HepG2 (cell line): ENCODE measurements around the gene LMAN2. TPM values are rescaled to one million over a fixed set of nuclear protein-coding genes. Genes with fewer than 3 reads are reported as not detected.

ENCODE experiments used
- ATAC-seq: fragments of 200-7000 bp; cut with Tn5 transposase; 3 replicates; pipeline ENCODE4 v1.9.1; 2020; ENCODE audit warnings: mild to moderate bottlenecking, moderate library complexity
- BruUV-seq: library from RNA; stranded (reverse); fragments of 400-500 nt; replicated peaks from 2 replicates; lab custom pipeline; 2021; lab: Mats Ljungman, UMichigan
- CTCF ChIA-PET: fragments of 300-600 bp; formaldehyde crosslinking; extraction: SDS; loops from one replicate; lab custom pipeline; 2021; ENCODE audit warnings: low total read pairs, inconsistent platforms, low intra/inter-chr PET ratio; lab: Yijun Ruan, JAX
- POLR2A ChIA-PET: fragments of 350-600 bp; sonication (Branson Sonifier 250); formaldehyde crosslinking; loops from one replicate; lab custom pipeline; 2020; ENCODE audit warnings: antibody characterized with exemption, inconsistent platforms; lab: Yijun Ruan, JAX
- DNase-seq: peaks from one replicate; pipeline ENCODE4 v3.0.0-alpha.2; 2015; ENCODE audit warnings: low spot score
- FAIRE-seq: peaks from 3 replicates; lab custom pipeline; 2011; peaks lifted over from hg19 to GRCh38; lab: Jason Lieb, UNC
- H2AFZ ChIP-seq: one replicate; pipeline ENCODE4 v1.6.1; 2011; ENCODE audit warnings: low read length, inconsistent platforms
- H3K27ac ChIP-seq: fragments of 300-600 bp; 3 replicates; pipeline ENCODE4 v1.8.0; 2011; ENCODE audit warnings: mixed run types, mild to moderate bottlenecking, mixed read lengths, low read length, inconsistent platforms; ENCODE audit not compliant: insufficient read depth; ENCODE audit errors: extremely low read length
- H3K27me3 ChIP-seq, 2 experiments: fragments of 200-600 bp in 1 of 2; 2 replicates in 1 of 2; 3 replicates in 1 of 2; pipeline versions ENCODE4 v1.6.0 to v1.8.0; 2011; ENCODE audit warnings: low read length in 2 of 2, mild to moderate bottlenecking in 2 of 2, moderate library complexity in 2 of 2, inconsistent platforms in 1 of 2; ENCODE audit not compliant: insufficient read depth in 2 of 2, control insufficient read depth in 1 of 2
- H3K36me3 ChIP-seq, 2 experiments: fragments of 200-600 bp in 1 of 2; replicated peaks in 1 of 2; 2 replicates in 1 of 2; 3 replicates in 1 of 2; pipeline versions ENCODE4 v1.5.1 to v1.8.0; 2011; ENCODE audit warnings: low read length in 2 of 2, inconsistent platforms in 1 of 2; ENCODE audit not compliant: insufficient read depth in 2 of 2, control insufficient read depth in 1 of 2
- H3K4me1 ChIP-seq: 2 replicates; pipeline ENCODE4 v1.5.1; 2012; ENCODE audit warnings: low read length, inconsistent platforms; ENCODE audit not compliant: insufficient read depth
- H3K4me2 ChIP-seq: 2 replicates; pipeline ENCODE4 v1.6.0; 2011; ENCODE audit warnings: low read depth, low read length, inconsistent platforms
- H3K4me3 ChIP-seq, 3 experiments: fragments of 200-600 bp in 1 of 3; sonication (generic), shearing (Covaris generic) in 1 of 3; replicated peaks in 1 of 3; 2 replicates each; pipeline ENCODE4 v1.5.1; 2011 to 2016; ENCODE audit warnings: low read length in 3 of 3, inconsistent platforms in 2 of 3, low read depth in 2 of 3, mild to moderate bottlenecking in 2 of 3, control low read depth in 1 of 3, mixed read lengths in 1 of 3; ENCODE audit not compliant: insufficient read depth in 1 of 3
- H3K79me2 ChIP-seq: one replicate; pipeline ENCODE4 v1.6.1; 2011; ENCODE audit warnings: low read length, inconsistent platforms; ENCODE audit not compliant: insufficient read depth
- H3K9ac ChIP-seq: 2 replicates; pipeline ENCODE4 v1.6.0; 2011; ENCODE audit warnings: mild to moderate bottlenecking, low read depth, low read length, inconsistent platforms; ENCODE audit not compliant: insufficient read depth
- H3K9me3 ChIP-seq: 2 replicates; pipeline ENCODE4 v1.5.1; 2012; ENCODE audit warnings: mild to moderate bottlenecking, low read length
- H4K20me1 ChIP-seq: 2 replicates; pipeline ENCODE4 v1.6.0; 2011; ENCODE audit warnings: inconsistent platforms, mild to moderate bottlenecking, low read length, moderate library complexity; ENCODE audit not compliant: insufficient read depth
- BRCA1 ChIP-seq: sonication (generic); formaldehyde crosslinking; IDR thresholded peaks from 2 replicates; pipeline ENCODE4 v1.4.0; 2020; ENCODE audit warnings: missing genetic modification reagents
- CEBPG ChIP-seq: IDR thresholded peaks from 2 replicates; pipeline ENCODE4 v1.6.1; 2016
- KDM1A ChIP-seq: IDR thresholded peaks from 2 replicates; pipeline ENCODE4 v1.6.1; 2016; ENCODE audit warnings: missing compliant biosample characterization
- KDM2A ChIP-seq: sonication (generic); formaldehyde crosslinking; IDR thresholded peaks from 2 replicates; pipeline ENCODE4 v1.4.0; 2020; ENCODE audit warnings: low read depth, missing genetic modification reagents, borderline replicate concordance
- PITX1 ChIP-seq: sonication (generic); formaldehyde crosslinking; IDR thresholded peaks from 2 replicates; pipeline ENCODE4 v1.5.1; 2020; ENCODE audit warnings: mild to moderate bottlenecking, missing genetic modification reagents
- RXRB ChIP-seq: IDR thresholded peaks from 2 replicates; pipeline ENCODE4 v1.6.1; 2016; ENCODE audit warnings: borderline replicate concordance, missing genetic modification reagents, missing compliant biosample characterization
- SP140L ChIP-seq: sonication (generic); formaldehyde crosslinking; IDR thresholded peaks from 2 replicates; pipeline ENCODE4 v1.4.0; 2020; ENCODE audit warnings: missing genetic modification reagents, borderline replicate concordance
- TAF15 ChIP-seq: fragments of 200-400 bp; formaldehyde crosslinking; IDR thresholded peaks from one replicate; pipeline ENCODE4 v1.6.1; 2018; ENCODE audit warnings: mild to moderate bottlenecking, low read depth, low read length; ENCODE audit not compliant: poor library complexity, severe bottlenecking
- ZNF317 ChIP-seq: sonication (generic); formaldehyde crosslinking; IDR thresholded peaks from 2 replicates; pipeline ENCODE4 v1.5.0; 2020; ENCODE audit warnings: mild to moderate bottlenecking, missing genetic modification reagents
- ZNF343 ChIP-seq: sonication (generic); formaldehyde crosslinking; IDR thresholded peaks from 2 replicates; pipeline ENCODE4 v1.4.0; 2020; ENCODE audit warnings: mild to moderate bottlenecking, missing genetic modification reagents
- WGBS: methylation state at CpG from one replicate; pipeline ENCODE4 v1.1.6; 2017; ENCODE audit warnings: low lambda C conversion rate; 5-methylcytosine and 5-hydroxymethylcytosine counted together
- in situ Hi-C: cut with HindIII; loops from 2 replicates; pipeline ENCODE4 v1.10.0; 2017; ENCODE audit warnings: low pct_unique_long_range_greater_than_20kb; ENCODE audit not compliant: extremely low pct_ligation_motif_present
- intact Hi-C: fragments of 100-400 bp; cut with micrococcal nuclease; formaldehyde crosslinking; loops from one replicate; pipeline ENCODE4 v1.10.0; 2022; ENCODE audit not compliant: unreplicated experiment
- polyA plus RNA-seq, 8 experiments: library from polyadenylated mRNA; depleted of rRNA in 3 of 8; stranded (reverse) in 7 of 8; unstranded in 1 of 8; fragments of >200 nt; fragmentation: Illumina TruSeq in 4 of 8; extraction: Trizol in 4 of 8; gene quantifications; 2 replicates each; pipeline versions ENCODE4 v1.2.1 to v1.2.3, GENCODE V29; 2011 to 2016; ENCODE audit warnings: low read depth in 4 of 8, missing spikeins in 1 of 8, mixed read lengths in 1 of 8; ENCODE audit not compliant: insufficient read depth in 1 of 8
- total RNA-seq, 5 experiments: library from RNA; depleted of rRNA; stranded (reverse); fragments of >200 nt; fragmentation: Illumina TruSeq; extraction: Trizol; gene quantifications; 2 replicates each; pipeline ENCODE4 v1.2.3, GENCODE V29; 2016; ENCODE audit warnings: low read depth in 1 of 5
- TF ChIP-seq, protein P1 (sequence below): sonication (generic); formaldehyde crosslinking; IDR thresholded peaks from 2 replicates; pipeline ENCODE4 v1.5.0; 2020; ENCODE audit warnings: missing genetic modification reagents
- TF ChIP-seq, protein P2 (sequence below): sonication (generic); formaldehyde crosslinking; IDR thresholded peaks from 2 replicates; pipeline ENCODE4 v1.5.0; 2020; ENCODE audit warnings: mild to moderate bottlenecking, missing genetic modification reagents, borderline replicate concordance

Gene LMAN2
- total and polyA plus RNA-seq, 2 of the 13 experiments (the other 11 are each of a cell fraction or from before 2014, with no cell fraction given) = 191 to 197 TPM

DNA sequence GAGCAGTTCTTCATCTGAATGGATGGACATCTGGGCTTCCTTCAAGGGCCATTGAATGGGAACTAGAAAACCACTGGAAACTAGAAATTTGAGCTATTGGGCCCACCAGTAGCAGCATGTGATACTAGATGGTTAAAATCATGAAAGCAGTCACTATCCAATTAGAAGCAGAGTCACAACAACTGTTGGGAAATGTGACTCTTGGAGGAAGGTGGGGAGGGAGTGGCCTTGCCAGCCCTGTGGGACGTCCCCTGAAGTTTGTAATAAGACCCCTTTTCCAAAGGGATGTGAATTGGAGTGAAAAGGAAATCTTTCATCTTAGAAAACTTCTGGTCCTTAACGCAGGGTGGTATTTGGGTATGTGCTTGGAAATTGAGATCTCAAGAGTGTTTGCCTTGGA lies 53.5 kb downstream of the LMAN2 start:
- in situ Hi-C loops (no loop called here), intact Hi-C loops (no loop called here)
- H3K27me3 ChIP-seq = peaks cover 1 to 10% of the 10 kb centered on the region in 2 experiments; a peak in 2 of 5 replicates
- H3K36me3 ChIP-seq = peaks cover 0 to 13% of the 10 kb centered on the region in 2 experiments; a peak in 3 of 5 replicates
- peaks cover 7% of the 10 kb centered on the region for H3K79me2 ChIP-seq
- ChIA-PET CTCF (no interaction called here), POLR2A (no interaction called here)
- H3K9ac ChIP-seq = no peak overlapping the region
- no peak overlapping the region for H3K4me3 ChIP-seq
- no TSS peak for BruUV-seq
- H3K4me2 ChIP-seq = no peak overlapping the region
- H3K27ac ChIP-seq = no peak overlapping the region
- H3K9me3 ChIP-seq = no peaks in the 10 kb centered on the region
- FAIRE-seq = no peak
- DNase-seq = no peak
- no peak overlapping the region for H2AFZ ChIP-seq
- TF ChIP-seq SP140L (CRISPR knock-in tag) (no peak), RXRB (CRISPR knock-in tag) (no peak), PITX1 (CRISPR knock-in tag) (no peak), ZNF317 (no peak), BRCA1 (CRISPR knock-in tag) (no peak), KDM1A (CRISPR knock-in tag) (no peak), ZNF343 (CRISPR knock-in tag) (no peak), KDM2A (CRISPR knock-in tag) (no peak), TAF15 (no peak), CEBPG (no peak)
- TF ChIP-seq, protein P1, sequence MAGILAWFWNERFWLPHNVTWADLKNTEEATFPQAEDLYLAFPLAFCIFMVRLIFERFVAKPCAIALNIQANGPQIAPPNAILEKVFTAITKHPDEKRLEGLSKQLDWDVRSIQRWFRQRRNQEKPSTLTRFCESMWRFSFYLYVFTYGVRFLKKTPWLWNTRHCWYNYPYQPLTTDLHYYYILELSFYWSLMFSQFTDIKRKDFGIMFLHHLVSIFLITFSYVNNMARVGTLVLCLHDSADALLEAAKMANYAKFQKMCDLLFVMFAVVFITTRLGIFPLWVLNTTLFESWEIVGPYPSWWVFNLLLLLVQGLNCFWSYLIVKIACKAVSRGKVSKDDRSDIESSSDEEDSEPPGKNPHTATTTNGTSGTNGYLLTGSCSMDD (CRISPR knock-in tag) = no peak
- TF ChIP-seq, protein P2, sequence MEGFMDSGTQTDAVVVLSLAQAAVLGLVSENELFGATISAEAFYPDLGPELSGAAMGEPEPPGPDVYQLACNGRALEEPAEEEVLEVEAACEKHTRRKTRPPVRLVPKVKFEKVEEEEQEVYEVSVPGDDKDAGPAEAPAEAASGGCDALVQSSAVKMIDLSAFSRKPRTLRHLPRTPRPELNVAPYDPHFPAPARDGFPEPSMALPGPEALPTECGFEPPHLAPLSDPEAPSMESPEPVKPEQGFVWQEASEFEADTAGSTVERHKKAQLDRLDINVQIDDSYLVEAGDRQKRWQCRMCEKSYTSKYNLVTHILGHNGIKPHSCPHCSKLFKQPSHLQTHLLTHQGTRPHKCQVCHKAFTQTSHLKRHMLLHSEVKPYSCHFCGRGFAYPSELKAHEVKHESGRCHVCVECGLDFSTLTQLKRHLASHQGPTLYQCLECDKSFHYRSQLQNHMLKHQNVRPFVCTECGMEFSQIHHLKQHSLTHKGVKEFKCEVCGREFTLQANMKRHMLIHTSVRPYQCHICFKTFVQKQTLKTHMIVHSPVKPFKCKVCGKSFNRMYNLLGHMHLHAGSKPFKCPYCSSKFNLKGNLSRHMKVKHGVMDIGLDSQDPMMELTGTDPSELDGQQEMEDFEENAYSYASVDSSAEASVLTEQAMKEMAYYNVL (CRISPR knock-in tag) = no peak
- H3K4me1 ChIP-seq = peaks cover 21% of the 10 kb centered on the region
- H4K20me1 ChIP-seq = no peaks in the 10 kb centered on the region
- ATAC-seq = no peak
- WGBS = 81% methylated on average over 2 of the region's 2 CpGs
